ENCODE measurements around the gene IL12B. TPM values are rescaled to one million over a fixed set of nuclear protein-coding genes. Genes with fewer than 3 reads are reported as not detected.

Gene IL12B
- total and polyA plus RNA-seq, 2 experiments from 2014 or later, result not detected

DNA sequence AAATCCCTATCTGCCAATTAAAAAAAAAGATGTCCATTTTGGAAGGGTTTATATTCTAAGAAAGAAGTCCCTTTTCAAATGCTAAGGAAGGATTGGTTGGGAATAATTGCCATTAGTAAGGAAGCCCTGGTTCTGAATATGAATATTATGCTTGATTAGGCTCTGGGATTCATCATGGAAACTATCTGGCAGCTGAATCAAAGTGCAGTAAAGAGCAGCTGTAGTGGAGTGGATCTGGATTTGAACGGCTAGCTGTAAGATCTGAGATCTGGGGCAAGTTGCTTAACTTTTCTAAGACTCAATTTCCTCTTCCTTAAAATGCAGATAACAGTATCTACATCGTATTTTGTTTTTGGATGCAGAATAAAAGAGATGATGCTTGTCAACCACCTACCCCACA is 10.5 kb downstream of the IL12B start:
- Histone ChIP-seq H3K27ac (no peak overlapping the region), H3K9ac (no peak overlapping the region), H3K4me2 (ENCODE audit: unreplicated experiment) (no peak overlapping the region), H3K79me2 (ENCODE audit: insufficient read depth) (no peaks in the 10 kb centered on the region), H3F3A (ENCODE audit: insufficient read depth) (peaks cover 7% of the 10 kb centered on the region), H3K9me2 (ENCODE audit: insufficient read depth) (no peaks in the 10 kb centered on the region), H3K4me1 (ENCODE audit: insufficient read depth) (peaks cover 4% of the 10 kb centered on the region; the same call in 1 of the 2 replicates), H3K4me3 (no peak overlapping the region), H3K9me3 (ENCODE audit: low read depth) (no peaks in the 10 kb centered on the region), H2AFZ (no peak overlapping the region), H3K27me3 (replicated peaks; ENCODE audit: insufficient read depth) (no peaks in the 10 kb centered on the region), H3K36me3 (ENCODE audit: low read depth) (no peaks in the 10 kb centered on the region), H4K20me1 (ENCODE audit: insufficient read depth) (no peaks in the 10 kb centered on the region)
- TF ChIP-seq EZH2phosphoT487 (IDR thresholded peaks at IDR 0.05; ENCODE audit: insufficient read depth, low read depth) (no peak), EZH2 (IDR thresholded peaks at IDR 0.05; ENCODE audit: insufficient read depth, poor library complexity, severe bottlenecking) (no peak)
- 27 to 30% methylated on average over 2 of the region's 2 CpGs for WGBS, 2 experiments (ENCODE audit: low coverage in 1 of 2, low lambda C conversion rate in 2 of 2, missing lambda C conversion rate in 2 of 2)
- in situ Hi-C loops (cut with MboI), result no loop called here
- no peak for DNase-seq

DNA sequence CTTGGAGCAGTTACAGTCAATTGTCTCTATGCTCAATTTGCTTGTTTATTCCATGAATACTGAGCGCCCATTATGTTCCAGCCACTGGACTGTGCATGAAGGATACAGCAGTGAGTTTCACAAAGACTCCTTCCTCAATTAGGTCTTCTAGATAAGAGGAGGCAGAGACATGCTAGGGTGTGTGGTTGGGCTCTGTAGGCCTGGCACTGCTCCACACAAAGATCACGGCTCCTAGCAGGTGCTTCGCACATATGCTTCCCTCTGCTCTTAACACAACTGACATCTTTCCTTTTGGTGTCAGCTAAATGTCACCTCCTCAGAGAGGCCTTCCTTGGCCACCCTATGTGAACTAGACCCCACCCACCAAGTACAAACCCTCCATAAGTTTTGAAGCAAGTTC is 10.9 kb downstream of the IL12B start:
- peaks cover 3% of the 10 kb centered on the region; the same call in 1 of the 2 replicates for H3F3A ChIP-seq (ENCODE audit: insufficient read depth)
- DNase-seq, result no peak
- 77 to 81% methylated on average over 3 of the region's 3 CpGs for WGBS, 2 experiments (ENCODE audit: low coverage in 1 of 2, low lambda C conversion rate in 2 of 2, missing lambda C conversion rate in 2 of 2)
- TF ChIP-seq EZH2phosphoT487 (IDR thresholded peaks at IDR 0.05; ENCODE audit: insufficient read depth, low read depth), result no peak
- TF ChIP-seq EZH2 (IDR thresholded peaks at IDR 0.05; ENCODE audit: insufficient read depth, poor library complexity, severe bottlenecking), result no peak
- no peaks in the 10 kb centered on the region for H3K79me2 ChIP-seq (ENCODE audit: insufficient read depth)
- no peak overlapping the region for H3K27ac ChIP-seq
- no peaks in the 10 kb centered on the region for H3K9me2 ChIP-seq (ENCODE audit: insufficient read depth)
- no peaks in the 10 kb centered on the region for H3K36me3 ChIP-seq (ENCODE audit: low read depth)
- H3K4me2 ChIP-seq (ENCODE audit: unreplicated experiment), result no peak overlapping the region
- H4K20me1 ChIP-seq (ENCODE audit: insufficient read depth), result no peaks in the 10 kb centered on the region
- H3K9ac ChIP-seq, result no peak overlapping the region
- no peaks in the 10 kb centered on the region for H3K4me1 ChIP-seq (ENCODE audit: insufficient read depth)
- in situ Hi-C loops (cut with MboI), result no loop called here
- H3K27me3 ChIP-seq (replicated peaks; ENCODE audit: insufficient read depth), result no peaks in the 10 kb centered on the region
- H3K4me3 ChIP-seq, result no peak overlapping the region
- H3K9me3 ChIP-seq (ENCODE audit: low read depth), result no peaks in the 10 kb centered on the region
- no peak overlapping the region for H2AFZ ChIP-seq

GRCh38 chr5:159318448-159318847 is 11.8 kb downstream of the IL12B start:
- no peaks in the 10 kb centered on the region for H3K4me1 ChIP-seq (ENCODE audit: insufficient read depth)
- WGBS, 2 experiments (ENCODE audit: low coverage in 1 of 2, low lambda C conversion rate in 2 of 2, missing lambda C conversion rate in 2 of 2), result 72 to 76% methylated on average over 4 of the region's 4 CpGs
- H3K79me2 ChIP-seq (ENCODE audit: insufficient read depth), result no peaks in the 10 kb centered on the region
- in situ Hi-C loops (cut with MboI), result no loop called here
- H4K20me1 ChIP-seq (ENCODE audit: insufficient read depth), result no peaks in the 10 kb centered on the region
- no peak overlapping the region for H3K9ac ChIP-seq
- TF ChIP-seq EZH2phosphoT487 (IDR thresholded peaks at IDR 0.05; ENCODE audit: insufficient read depth, low read depth) (no peak), EZH2 (IDR thresholded peaks at IDR 0.05; ENCODE audit: insufficient read depth, poor library complexity, severe bottlenecking) (no peak)
- no peak overlapping the region for H2AFZ ChIP-seq
- no peak overlapping the region for H3K4me2 ChIP-seq (ENCODE audit: unreplicated experiment)
- H3K4me3 ChIP-seq, result no peak overlapping the region
- H3K36me3 ChIP-seq (ENCODE audit: low read depth), result no peaks in the 10 kb centered on the region
- DNase-seq, result no peak
- H3K9me3 ChIP-seq (ENCODE audit: low read depth), result no peaks in the 10 kb centered on the region
- no peaks in the 10 kb centered on the region for H3K27me3 ChIP-seq (replicated peaks; ENCODE audit: insufficient read depth)
- no peaks in the 10 kb centered on the region for H3F3A ChIP-seq (ENCODE audit: insufficient read depth)
- no peak overlapping the region for H3K27ac ChIP-seq
- no peaks in the 10 kb centered on the region for H3K9me2 ChIP-seq (ENCODE audit: insufficient read depth)

GRCh38 chr5:159317849-159318248 is 12.4 kb downstream of the IL12B start:
- TF ChIP-seq EZH2phosphoT487 (IDR thresholded peaks at IDR 0.05; ENCODE audit: insufficient read depth, low read depth) (no peak), EZH2 (IDR thresholded peaks at IDR 0.05; ENCODE audit: insufficient read depth, poor library complexity, severe bottlenecking) (no peak)
- Histone ChIP-seq H3K27ac (no peak overlapping the region), H3F3A (ENCODE audit: insufficient read depth) (no peaks in the 10 kb centered on the region), H3K4me1 (ENCODE audit: insufficient read depth) (no peaks in the 10 kb centered on the region), H3K4me3 (no peak overlapping the region), H4K20me1 (ENCODE audit: insufficient read depth) (no peaks in the 10 kb centered on the region), H3K36me3 (ENCODE audit: low read depth) (no peaks in the 10 kb centered on the region), H2AFZ (no peak overlapping the region), H3K9me2 (ENCODE audit: insufficient read depth) (no peaks in the 10 kb centered on the region), H3K4me2 (ENCODE audit: unreplicated experiment) (no peak overlapping the region), H3K9ac (no peak overlapping the region), H3K9me3 (ENCODE audit: low read depth) (no peaks in the 10 kb centered on the region), H3K27me3 (replicated peaks; ENCODE audit: insufficient read depth) (0 out of 2 replicates have a peak, but pooled peaks cover 6% of the 10 kb centered on the region), H3K79me2 (ENCODE audit: insufficient read depth) (no peaks in the 10 kb centered on the region)
- in situ Hi-C loops (cut with MboI), result no loop called here
- 53 to 70% methylated on average over 2 of the region's 2 CpGs for WGBS, 2 experiments (ENCODE audit: low coverage in 1 of 2, low lambda C conversion rate in 2 of 2, missing lambda C conversion rate in 2 of 2)
- DNase-seq, result no peak
